AG04450 (cell line): Measurements from ENCODE around the gene NOL4L. TPM values are rescaled to one million over a fixed set of nuclear protein-coding genes. Genes with fewer than 3 reads are reported as not detected.

ENCODE experiments used
- CTCF ChIA-PET: fragments of 300-600, 350-600 bp; formaldehyde crosslinking; extraction: SDS; loops from one replicate; lab custom pipeline; 2022; ENCODE audit warnings: antibody characterized with exemption, inconsistent platforms; lab: Charles Lee
- POLR2A ChIA-PET: fragments of 350-600 bp; formaldehyde crosslinking; extraction: SDS; loops from one replicate; lab custom pipeline; 2021; ENCODE audit warnings: antibody characterized with exemption, inconsistent platforms; lab: Yijun Ruan, JAX
- DNase-seq: peaks from one replicate; pipeline ENCODE4 v3.0.0-alpha.2; 2011; ENCODE audit warnings: low read depth, low spot score
- H3K27ac ChIP-seq: one replicate; pipeline ENCODE4 v1.5.1; 2012; ENCODE audit warnings: low read depth, low read length, control low read depth
- H3K27me3 ChIP-seq: one replicate; pipeline ENCODE4 v1.6.0; 2012; ENCODE audit warnings: low read length; ENCODE audit not compliant: control insufficient read depth, insufficient read depth
- H3K4me3 ChIP-seq: 2 replicates; pipeline ENCODE4 v1.5.1; 2011; ENCODE audit warnings: mild to moderate bottlenecking, low read depth, low read length, control low read depth
- H3K9me3 ChIP-seq: 2 replicates; pipeline ENCODE4 v1.5.1; 2012; ENCODE audit warnings: low read length; ENCODE audit not compliant: control insufficient read depth, insufficient read depth
- polyA plus RNA-seq: library from polyadenylated mRNA; depleted of rRNA; stranded (reverse); fragments of >200 nt; gene quantifications from 2 replicates; pipeline ENCODE4 v1.2.3, GENCODE V29; 2011
- TF ChIP-seq, protein P1 (sequence below): IDR thresholded peaks from 2 replicates; pipeline ENCODE4 v1.5.1; 2011; ENCODE audit warnings: low read depth, low read length, control low read depth, inconsistent platforms

Gene NOL4L
- polyA plus RNA-seq, 1 experiment: 6.7 TPM

DNA sequence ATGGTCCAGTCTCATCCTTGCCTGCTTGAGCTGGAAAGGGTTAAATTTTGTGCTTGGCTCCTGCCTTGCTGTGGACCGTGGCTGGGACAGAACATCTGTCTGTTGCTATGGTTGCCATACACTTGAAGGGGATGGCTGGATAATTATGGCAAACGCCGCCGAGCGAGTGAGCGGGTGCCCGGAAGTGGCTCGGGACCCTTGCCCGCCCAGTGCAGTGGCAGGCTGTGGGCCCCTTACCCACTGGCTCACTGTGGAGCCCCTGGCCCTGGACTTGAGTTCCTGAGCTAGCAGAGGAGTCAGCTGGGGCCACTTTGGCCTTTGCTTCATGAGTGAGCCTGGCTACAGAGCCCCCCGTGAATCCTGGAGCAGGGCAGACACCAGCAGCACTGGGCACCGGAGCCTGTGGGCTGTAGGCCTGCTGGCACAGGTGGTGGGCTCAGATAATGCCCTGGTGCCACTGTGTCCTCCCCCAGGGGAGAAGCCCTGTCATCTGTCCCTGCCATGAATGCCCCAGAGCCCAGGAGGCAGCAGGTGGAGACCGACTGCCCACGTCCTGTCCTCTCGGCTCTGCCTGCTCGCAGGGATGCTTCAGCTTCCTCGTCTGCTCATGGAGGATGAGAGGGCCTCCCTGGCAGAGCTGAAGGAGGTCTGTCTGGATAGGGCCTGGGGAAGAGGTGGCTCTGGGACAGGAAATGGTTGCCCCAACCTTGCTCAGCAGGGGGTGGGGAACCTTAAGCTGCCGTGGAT is 25.5 kb upstream of the NOL4L start:
- H3K27ac ChIP-seq: no peak overlapping the region
- no peak overlapping the region for H3K4me3 ChIP-seq
- ChIA-PET CTCF (interaction anchor here (1.4 kb wide), 1 partner anchor 42 kb away, joined by 3 read pairs; no protein-coding TSS in a partner anchor), POLR2A (no interaction called here)
- no peaks in the 10 kb centered on the region for H3K9me3 ChIP-seq
- DNase-seq: no peak
- H3K27me3 ChIP-seq: peaks cover 43% of the 10 kb centered on the region
- TF ChIP-seq, protein P1, sequence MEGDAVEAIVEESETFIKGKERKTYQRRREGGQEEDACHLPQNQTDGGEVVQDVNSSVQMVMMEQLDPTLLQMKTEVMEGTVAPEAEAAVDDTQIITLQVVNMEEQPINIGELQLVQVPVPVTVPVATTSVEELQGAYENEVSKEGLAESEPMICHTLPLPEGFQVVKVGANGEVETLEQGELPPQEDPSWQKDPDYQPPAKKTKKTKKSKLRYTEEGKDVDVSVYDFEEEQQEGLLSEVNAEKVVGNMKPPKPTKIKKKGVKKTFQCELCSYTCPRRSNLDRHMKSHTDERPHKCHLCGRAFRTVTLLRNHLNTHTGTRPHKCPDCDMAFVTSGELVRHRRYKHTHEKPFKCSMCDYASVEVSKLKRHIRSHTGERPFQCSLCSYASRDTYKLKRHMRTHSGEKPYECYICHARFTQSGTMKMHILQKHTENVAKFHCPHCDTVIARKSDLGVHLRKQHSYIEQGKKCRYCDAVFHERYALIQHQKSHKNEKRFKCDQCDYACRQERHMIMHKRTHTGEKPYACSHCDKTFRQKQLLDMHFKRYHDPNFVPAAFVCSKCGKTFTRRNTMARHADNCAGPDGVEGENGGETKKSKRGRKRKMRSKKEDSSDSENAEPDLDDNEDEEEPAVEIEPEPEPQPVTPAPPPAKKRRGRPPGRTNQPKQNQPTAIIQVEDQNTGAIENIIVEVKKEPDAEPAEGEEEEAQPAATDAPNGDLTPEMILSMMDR: no peak

DNA sequence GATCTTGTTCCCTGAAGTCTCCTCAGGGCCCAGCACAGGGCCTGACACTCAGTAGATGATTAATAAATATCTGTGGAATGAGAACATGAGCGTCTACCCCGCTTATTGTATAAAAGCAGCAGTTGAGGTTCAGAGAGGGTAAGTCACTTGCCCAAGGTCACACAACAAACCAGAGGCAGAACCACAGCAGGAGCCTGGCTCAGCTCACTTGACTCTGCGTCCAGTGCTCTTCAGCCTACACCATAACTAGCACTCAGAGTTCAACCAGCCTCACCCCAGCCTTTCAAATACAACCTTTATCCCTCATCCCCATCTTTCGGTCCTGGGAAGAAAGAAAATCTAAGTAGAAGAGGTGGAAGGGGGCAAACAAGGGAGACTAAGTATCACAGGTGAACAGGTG is 24.9 kb upstream of the NOL4L start:
- DNase-seq: no peak
- Histone ChIP-seq H3K27ac (no peak overlapping the region), H3K9me3 (no peaks in the 10 kb centered on the region), H3K27me3 (peaks cover 48% of the 10 kb centered on the region), H3K4me3 (no peak overlapping the region)
- POLR2A ChIA-PET: no interaction called here
- TF ChIP-seq, protein P1: no peak
- CTCF ChIA-PET: no interaction called here

DNA sequence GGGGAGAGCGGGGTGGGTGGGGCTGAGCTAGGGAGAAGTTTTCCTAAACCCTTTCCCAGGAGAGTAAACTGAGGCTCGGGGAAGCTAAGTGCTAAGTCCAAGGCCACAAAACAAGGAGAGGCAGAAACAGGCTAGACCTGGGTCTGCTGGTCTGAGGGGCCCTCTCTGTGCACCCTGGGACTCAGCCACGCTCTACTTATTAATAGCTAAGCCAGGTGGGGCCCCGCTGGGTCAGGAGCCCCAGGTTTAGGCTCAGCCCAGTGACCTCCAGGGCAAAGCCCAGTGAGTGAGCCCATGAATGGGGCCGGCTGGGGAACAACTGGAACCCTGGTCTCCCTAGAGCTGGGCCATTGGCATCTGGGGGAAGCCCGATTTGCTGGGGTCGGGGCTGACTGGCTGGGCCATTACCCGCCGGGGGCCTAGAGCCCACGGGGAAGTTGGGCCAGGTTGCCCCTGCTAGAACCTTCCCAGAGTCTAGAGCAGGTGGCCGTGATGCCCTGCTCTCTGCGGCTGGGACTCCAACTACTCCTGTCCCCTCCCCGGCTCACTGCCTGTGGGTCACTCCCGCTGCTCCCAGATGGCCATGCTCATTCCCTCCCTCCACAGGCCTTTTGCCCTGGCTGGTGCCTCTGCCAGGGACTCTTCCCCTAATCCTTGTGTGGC is 24.1 kb upstream of the NOL4L start:
- Histone ChIP-seq H3K27me3 (peaks cover 55% of the 10 kb centered on the region), H3K4me3 (no peak overlapping the region), H3K27ac (no peak overlapping the region), H3K9me3 (no peaks in the 10 kb centered on the region)
- ChIA-PET POLR2A (no interaction called here), CTCF (no interaction called here)
- no peak for DNase-seq
- TF ChIP-seq, protein P1: no peak

DNA sequence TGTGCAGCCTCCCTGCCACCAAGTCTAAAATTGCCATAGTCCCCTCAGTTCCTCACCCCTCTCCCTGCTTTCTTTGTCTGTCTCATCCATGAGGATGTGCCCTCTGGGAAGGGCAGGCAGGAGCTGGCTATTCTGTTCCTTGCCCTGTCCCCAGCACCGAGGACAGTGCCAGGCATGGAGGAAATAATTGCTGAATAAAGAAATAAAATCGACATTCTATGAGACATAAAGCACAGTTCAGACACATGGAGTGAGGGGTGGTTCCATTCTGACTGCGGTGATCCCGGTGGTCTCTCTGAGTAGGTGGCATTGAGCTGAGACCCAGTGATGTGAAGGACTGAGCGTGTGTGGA is 23.5 kb upstream of the NOL4L start:
- TF ChIP-seq, protein P1: no peak

More for the DNA sequence above, 23.5 kb upstream of the NOL4L start:
- CTCF ChIA-PET: no interaction called here
- POLR2A ChIA-PET: no interaction called here
- no peak for DNase-seq
- Histone ChIP-seq H3K4me3 (no peak overlapping the region), H3K9me3 (no peaks in the 10 kb centered on the region), H3K27me3 (peaks cover 59% of the 10 kb centered on the region), H3K27ac (no peak overlapping the region)
